ENCODE results near the gene DENR.
"Not testable (repeated sequence)": the region's sequence is repeated elsewhere in the genome, so short reads cannot be mapped to it uniquely, and the experiment has no call there.

Gene DENR

DNA sequence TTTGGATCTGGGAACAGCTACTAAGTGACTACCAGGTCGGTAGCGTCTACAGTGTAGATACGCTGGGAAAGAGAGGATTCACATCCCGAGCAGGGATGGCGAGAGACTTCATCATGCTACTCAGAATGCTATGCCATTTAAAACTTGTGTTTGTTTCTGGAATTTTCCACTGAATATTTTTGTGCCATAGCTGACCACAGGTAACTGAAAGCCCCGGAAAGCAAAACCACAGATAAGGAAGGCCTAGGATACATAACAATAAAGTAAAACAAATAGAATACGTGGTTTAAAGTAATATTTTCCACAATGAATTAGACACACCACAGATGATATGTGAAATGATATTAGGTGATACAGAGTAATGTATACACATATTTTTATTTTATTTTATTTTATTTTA, 14.1 kb upstream of the DENR start:
- Histone ChIP-seq H3K4me1 (ENCODE audit: control insufficient read depth, insufficient read depth, low read length) (no peaks in the 10 kb centered on the region), H3K9me3 (ENCODE audit: control insufficient read depth, low read length) (no peaks in the 10 kb centered on the region), H3K27me3 (ENCODE audit: control insufficient read depth, insufficient read depth, low read length, poor library complexity, severe bottlenecking) (no peaks in the 10 kb centered on the region), H3K36me3 (ENCODE audit: control insufficient read depth, insufficient read depth, low read length) (no peaks in the 10 kb centered on the region), H3K4me3 (ENCODE audit: insufficient read depth, low read depth, low read length) (no peak overlapping the region), H3K27ac (ENCODE audit: insufficient read depth, low read depth, low read length, poor library complexity, severe bottlenecking) (no peak overlapping the region)
- 97 to 100% methylated on average over 5 to 6 of the region's 7 CpGs for WGBS, 2 experiments

GRCh38 chr12:122740351-122740750, 12.3 kb upstream of the DENR start:
- Histone ChIP-seq H3K27me3 (ENCODE audit: control insufficient read depth, insufficient read depth, low read length, poor library complexity, severe bottlenecking) (no peaks in the 10 kb centered on the region), H3K36me3 (ENCODE audit: control insufficient read depth, insufficient read depth, low read length) (no peaks in the 10 kb centered on the region), H3K4me1 (ENCODE audit: control insufficient read depth, insufficient read depth, low read length) (no peaks in the 10 kb centered on the region), H3K9me3 (ENCODE audit: control insufficient read depth, low read length) (no peaks in the 10 kb centered on the region), H3K27ac (ENCODE audit: insufficient read depth, low read depth, low read length, poor library complexity, severe bottlenecking) (no peak overlapping the region), H3K4me3 (ENCODE audit: insufficient read depth, low read depth, low read length) (no peak overlapping the region)
- WGBS, 2 experiments: 94 to 95% methylated on average over 7 of the region's 7 CpGs

DNA sequence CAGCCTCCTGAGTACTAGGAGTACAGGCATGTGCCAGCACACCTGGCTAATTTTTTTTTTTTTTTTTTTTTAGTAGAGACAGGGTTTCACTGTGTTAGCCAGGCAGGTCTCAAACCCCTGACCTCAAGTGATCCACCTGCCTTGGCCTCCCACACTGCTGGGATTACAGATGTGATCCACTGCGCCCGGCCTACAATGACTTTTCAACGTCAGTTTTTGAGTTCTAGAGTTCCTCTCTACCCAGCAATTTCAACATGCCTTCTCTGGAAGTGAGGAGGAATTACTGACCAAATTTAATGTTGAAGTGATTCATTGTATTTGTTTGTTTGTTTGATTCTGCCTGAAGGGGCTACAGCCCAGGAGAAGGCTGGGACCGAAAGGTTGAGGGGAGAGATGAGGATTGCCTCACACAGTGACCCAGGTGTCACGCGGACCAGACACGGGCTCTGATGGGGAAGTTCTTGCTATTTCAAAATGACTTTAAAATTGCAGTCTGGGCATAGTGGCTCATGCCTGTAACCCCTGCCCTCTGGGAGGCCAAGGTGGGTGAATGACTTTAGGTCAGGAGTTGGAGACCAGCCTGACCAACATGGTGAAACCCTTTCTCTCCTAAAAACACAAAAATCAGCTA, 8.6 kb upstream of the DENR start:
- H3K27ac ChIP-seq (ENCODE audit: insufficient read depth, low read depth, low read length, poor library complexity, severe bottlenecking): no peak overlapping the region
- 96 to 97% methylated on average over 7 of the region's 7 CpGs for WGBS, 2 experiments
- no peaks in the 10 kb centered on the region for H3K9me3 ChIP-seq (ENCODE audit: control insufficient read depth, low read length)
- H3K4me1 ChIP-seq (ENCODE audit: control insufficient read depth, insufficient read depth, low read length): no peaks in the 10 kb centered on the region
- H3K4me3 ChIP-seq (ENCODE audit: insufficient read depth, low read depth, low read length): no peak overlapping the region
- no peaks in the 10 kb centered on the region for H3K27me3 ChIP-seq (ENCODE audit: control insufficient read depth, insufficient read depth, low read length, poor library complexity, severe bottlenecking)
- no peaks in the 10 kb centered on the region for H3K36me3 ChIP-seq (ENCODE audit: control insufficient read depth, insufficient read depth, low read length)

- H3K36me3 ChIP-seq (ENCODE audit: control insufficient read depth, insufficient read depth, low read length): no peaks in the 10 kb centered on the region
- no peaks in the 10 kb centered on the region for H3K9me3 ChIP-seq (ENCODE audit: control insufficient read depth, low read length)
- no peak overlapping the region for H3K27ac ChIP-seq (ENCODE audit: insufficient read depth, low read depth, low read length, poor library complexity, severe bottlenecking)
- H3K27me3 ChIP-seq (ENCODE audit: control insufficient read depth, insufficient read depth, low read length, poor library complexity, severe bottlenecking): no peaks in the 10 kb centered on the region
- 88 to 93% methylated on average over 9 of the region's 9 CpGs for WGBS, 2 experiments
- no peak overlapping the region for H3K4me3 ChIP-seq (ENCODE audit: insufficient read depth, low read depth, low read length)
- H3K4me1 ChIP-seq (ENCODE audit: control insufficient read depth, insufficient read depth, low read length): no peaks in the 10 kb centered on the region
Measured at GRCh38 chr12:122747224-122748135, 5.1 kb upstream of the DENR start.

DNA sequence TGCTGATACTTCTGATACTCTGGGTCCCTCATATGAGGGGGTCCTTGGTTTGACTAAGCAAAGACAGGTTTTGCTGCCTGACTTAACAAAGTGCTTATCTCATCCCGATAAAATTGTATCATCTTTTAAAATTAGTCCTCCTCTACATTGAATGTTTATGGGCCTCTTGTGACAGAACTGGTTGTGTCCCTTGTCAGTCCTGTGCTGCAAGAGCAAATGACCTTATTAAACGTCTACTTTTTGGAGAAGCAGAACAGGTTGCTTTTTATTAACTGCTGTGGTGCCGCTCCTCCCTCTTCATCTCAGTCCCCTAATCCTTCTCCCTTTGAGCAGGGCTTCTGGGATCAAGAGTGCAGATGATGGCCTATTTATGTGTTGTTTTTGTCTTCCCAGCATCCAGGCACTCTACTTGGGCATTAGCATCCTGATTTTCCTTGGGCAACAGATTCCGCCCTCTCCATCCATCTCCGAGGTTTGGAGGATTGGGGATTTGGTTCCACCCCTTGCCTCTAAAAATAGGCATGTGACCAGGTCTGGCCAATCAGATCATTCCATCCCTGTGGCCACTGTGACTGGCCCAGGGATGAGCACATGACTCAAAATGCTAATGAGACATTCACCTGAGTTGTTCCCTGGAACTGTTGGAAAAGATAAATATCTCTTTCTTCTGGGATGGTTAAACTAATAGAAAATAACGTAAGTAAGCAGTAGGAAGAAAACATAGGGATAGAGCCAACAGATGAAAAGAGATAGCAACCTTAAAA, 2.9 kb upstream of the DENR start:
- Histone ChIP-seq H3K9me3 (ENCODE audit: control insufficient read depth, low read length) (no peaks in the 10 kb centered on the region), H3K4me3 (ENCODE audit: insufficient read depth, low read depth, low read length) (no peak overlapping the region), H3K27me3 (ENCODE audit: control insufficient read depth, insufficient read depth, low read length, poor library complexity, severe bottlenecking) (no peaks in the 10 kb centered on the region), H3K27ac (ENCODE audit: insufficient read depth, low read depth, low read length, poor library complexity, severe bottlenecking) (no peak overlapping the region), H3K4me1 (ENCODE audit: control insufficient read depth, insufficient read depth, low read length) (peaks cover 7% of the 10 kb centered on the region), H3K36me3 (ENCODE audit: control insufficient read depth, insufficient read depth, low read length) (no peaks in the 10 kb centered on the region)
- WGBS, 2 experiments: 91 to 93% methylated on average over 6 of the region's 6 CpGs

DNA sequence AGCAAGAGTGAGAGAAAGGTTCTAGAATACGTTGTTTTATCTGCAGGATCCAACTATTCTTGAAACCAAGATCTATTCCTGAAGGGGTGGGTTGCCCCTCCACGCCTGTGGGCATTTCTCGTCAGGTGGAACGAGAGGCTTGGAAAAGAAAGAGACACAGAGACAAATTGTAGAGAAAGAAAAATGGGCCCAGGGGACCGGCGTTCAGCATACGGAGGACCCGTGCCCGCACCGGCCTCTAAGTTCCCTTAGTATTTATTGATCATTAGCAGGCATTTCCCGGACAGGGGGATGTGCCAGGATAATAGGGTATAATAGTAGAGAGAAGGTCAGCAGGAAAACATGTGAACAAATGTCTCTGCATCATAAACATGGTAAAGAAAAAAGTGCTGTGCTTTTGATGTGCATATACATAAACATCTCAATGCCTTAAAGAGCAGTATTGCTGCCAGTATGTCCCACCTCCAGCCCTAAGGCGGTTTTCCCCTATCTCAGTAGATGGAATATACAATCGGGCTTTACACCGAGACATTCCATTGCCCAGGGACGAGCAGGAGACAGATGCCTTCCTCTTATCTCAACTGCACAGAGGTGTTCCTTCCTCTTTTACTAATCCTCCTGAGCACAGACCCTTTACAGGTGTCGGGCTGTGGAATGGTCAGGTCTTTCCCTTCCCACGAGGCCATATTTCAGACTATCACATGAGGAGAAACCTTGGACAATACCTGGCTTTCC, 1.7 kb upstream of the DENR start:
- 48 to 49% methylated on average over 17 of the region's 17 CpGs for WGBS, 2 experiments
- H3K4me3 ChIP-seq (ENCODE audit: insufficient read depth, low read depth, low read length); H3K9me3 ChIP-seq (ENCODE audit: control insufficient read depth, low read length); H3K4me1 ChIP-seq (ENCODE audit: control insufficient read depth, insufficient read depth, low read length); H3K27me3 ChIP-seq (ENCODE audit: control insufficient read depth, insufficient read depth, low read length, poor library complexity, severe bottlenecking); H3K27ac ChIP-seq (ENCODE audit: insufficient read depth, low read depth, low read length, poor library complexity, severe bottlenecking): not testable (repeated sequence)
- H3K36me3 ChIP-seq (ENCODE audit: control insufficient read depth, insufficient read depth, low read length): peaks cover 10% of the 10 kb centered on the region

DNA sequence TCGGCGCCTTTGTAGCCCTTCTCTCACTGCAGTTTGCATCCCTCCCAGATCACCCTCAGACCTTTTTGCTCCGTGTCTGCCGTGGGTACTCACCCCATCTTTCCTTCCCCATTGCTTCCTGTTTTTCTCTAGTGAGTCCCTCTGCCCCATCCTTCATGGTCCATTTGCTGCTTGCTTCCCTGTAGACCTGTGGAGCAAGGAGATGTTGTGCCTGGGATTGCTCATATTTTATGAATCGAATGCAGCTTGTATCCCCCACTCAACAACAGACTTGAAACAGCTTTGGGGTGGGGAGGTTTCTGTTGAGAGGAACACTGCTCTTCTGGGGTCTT, 661 bp downstream of the DENR start:
- Histone ChIP-seq H3K9me3 (ENCODE audit: control insufficient read depth, low read length) (no peaks in the 10 kb centered on the region), H3K27me3 (ENCODE audit: control insufficient read depth, insufficient read depth, low read length, poor library complexity, severe bottlenecking) (no peaks in the 10 kb centered on the region), H3K36me3 (ENCODE audit: control insufficient read depth, insufficient read depth, low read length) (peaks cover 25% of the 10 kb centered on the region), H3K4me3 (ENCODE audit: insufficient read depth, low read depth, low read length) (peak overlapping the region; percentile 86), H3K4me1 (ENCODE audit: control insufficient read depth, insufficient read depth, low read length) (peaks cover 7% of the 10 kb centered on the region), H3K27ac (ENCODE audit: insufficient read depth, low read depth, low read length, poor library complexity, severe bottlenecking) (no peak overlapping the region)
- 13 to 18% methylated on average over 5 of the region's 5 CpGs for WGBS, 2 experiments

DNA sequence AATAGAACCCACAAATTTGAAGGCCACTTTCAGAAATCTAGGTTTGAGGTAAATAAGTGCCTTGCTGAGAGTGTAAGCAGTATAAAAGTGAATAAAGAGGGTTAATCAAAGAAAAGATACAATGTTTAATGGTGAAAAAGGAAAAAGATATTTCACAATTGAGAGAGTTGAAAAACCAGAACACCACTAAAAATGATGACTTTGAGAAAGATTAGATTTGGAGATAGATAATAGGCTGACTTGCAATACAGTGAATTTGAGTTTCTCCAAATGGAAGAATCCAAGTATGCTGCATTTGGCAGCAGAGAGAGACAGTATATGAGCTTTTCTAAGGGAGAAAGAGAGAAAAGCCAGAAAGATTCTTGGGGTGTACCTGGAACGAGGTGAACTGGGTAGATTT, 2.2 kb downstream of the DENR start:
- Histone ChIP-seq H3K4me3 (ENCODE audit: insufficient read depth, low read depth, low read length) (no peak overlapping the region), H3K27ac (ENCODE audit: insufficient read depth, low read depth, low read length, poor library complexity, severe bottlenecking) (no peak overlapping the region), H3K27me3 (ENCODE audit: control insufficient read depth, insufficient read depth, low read length, poor library complexity, severe bottlenecking) (no peaks in the 10 kb centered on the region), H3K4me1 (ENCODE audit: control insufficient read depth, insufficient read depth, low read length) (peaks cover 7% of the 10 kb centered on the region), H3K36me3 (ENCODE audit: control insufficient read depth, insufficient read depth, low read length) (peaks cover 37% of the 10 kb centered on the region), H3K9me3 (ENCODE audit: control insufficient read depth, low read length) (no peaks in the 10 kb centered on the region)
- 92 to 100% methylated on average over 1 of the region's 1 CpG for WGBS, 2 experiments

- Histone ChIP-seq H3K27me3 (ENCODE audit: control insufficient read depth, insufficient read depth, low read length, poor library complexity, severe bottlenecking) (no peaks in the 10 kb centered on the region), H3K36me3 (ENCODE audit: control insufficient read depth, insufficient read depth, low read length) (peaks cover 42% of the 10 kb centered on the region), H3K27ac (ENCODE audit: insufficient read depth, low read depth, low read length, poor library complexity, severe bottlenecking) (no peak overlapping the region), H3K4me3 (ENCODE audit: insufficient read depth, low read depth, low read length) (no peak overlapping the region), H3K9me3 (ENCODE audit: control insufficient read depth, low read length) (no peaks in the 10 kb centered on the region), H3K4me1 (ENCODE audit: control insufficient read depth, insufficient read depth, low read length) (peaks cover 7% of the 10 kb centered on the region)
- WGBS, 2 experiments: 97 to 98% methylated on average over 1 of the region's 1 CpG
Measured at GRCh38 chr12:122757568-122757967, 4.9 kb downstream of the DENR start.
